HG03060 (cell line): Measurements from ENCODE around the gene ARMC2.
"Not testable (repeated sequence)": the region's sequence is repeated elsewhere in the genome, so short reads cannot be mapped to it uniquely, and the experiment has no call there.

Experiments used
- ATAC-seq: cut with Tn5 transposase; IDR thresholded peaks from one replicate; pipeline ENCODE4 v1.9.1; 2021; ENCODE audit warnings: low read depth, moderate number of reproducible peaks; ENCODE audit not compliant: unreplicated experiment

ARMC2 gene

DNA sequence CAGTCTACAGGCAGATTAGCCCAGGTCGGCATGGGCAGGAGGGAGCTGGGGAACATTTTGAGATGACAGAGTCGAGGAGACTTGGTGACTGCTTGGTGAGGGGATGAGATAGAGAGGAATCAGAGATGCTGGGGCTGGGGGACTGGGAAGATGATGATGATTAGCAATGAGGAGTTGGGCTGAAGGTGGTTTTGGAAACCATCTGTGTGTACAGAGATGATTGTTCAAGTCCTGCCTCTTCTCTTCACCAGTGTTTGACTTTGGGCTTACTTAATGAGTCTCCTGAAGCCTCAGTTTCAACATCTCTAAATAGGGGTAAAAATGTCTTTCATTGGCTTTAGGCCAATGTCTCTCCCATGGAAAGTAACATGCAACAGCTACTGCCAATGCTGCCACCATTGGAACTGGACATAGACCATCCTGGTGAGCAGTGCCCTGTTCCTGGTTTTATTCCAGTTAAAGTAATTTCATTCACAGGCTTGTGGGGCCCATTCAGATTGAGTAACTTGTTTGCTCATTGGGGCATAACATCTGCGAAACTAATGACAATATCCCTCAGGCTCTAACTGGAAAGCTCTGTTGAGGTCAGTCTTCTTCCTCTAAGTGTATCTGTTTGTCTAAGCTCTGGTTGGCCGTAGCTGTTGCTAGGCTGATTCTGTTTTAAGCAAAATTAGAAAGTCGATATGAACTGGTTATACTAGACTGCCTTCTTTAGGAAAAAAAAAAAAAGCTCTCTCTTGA is 99.1 kb downstream of the ARMC2 start:
- no peak for ATAC-seq

DNA sequence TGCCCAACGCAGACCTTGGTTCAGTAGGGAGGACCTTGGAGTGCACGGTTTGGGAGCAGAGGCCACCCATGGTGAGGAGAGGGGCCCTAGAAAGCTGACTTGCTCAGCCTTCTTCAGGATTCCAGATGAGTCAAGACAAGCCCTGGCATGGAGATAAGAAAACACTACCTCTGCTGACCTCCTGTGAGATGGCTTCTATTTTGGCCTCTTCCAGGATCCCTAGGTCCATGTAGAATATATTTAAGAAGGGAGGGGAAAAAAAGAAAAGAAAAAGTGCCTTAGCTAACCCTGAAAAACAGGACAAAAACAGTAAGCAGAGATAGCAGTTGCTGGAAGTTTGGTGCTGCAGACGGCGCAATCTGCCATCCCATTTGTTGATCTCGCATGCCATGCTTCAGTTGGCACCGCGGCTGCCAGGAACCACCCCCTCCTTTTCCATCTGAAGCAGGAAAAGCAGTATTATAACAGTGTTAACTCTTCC is 100.0 kb downstream of the ARMC2 start:
- no peak for ATAC-seq

DNA sequence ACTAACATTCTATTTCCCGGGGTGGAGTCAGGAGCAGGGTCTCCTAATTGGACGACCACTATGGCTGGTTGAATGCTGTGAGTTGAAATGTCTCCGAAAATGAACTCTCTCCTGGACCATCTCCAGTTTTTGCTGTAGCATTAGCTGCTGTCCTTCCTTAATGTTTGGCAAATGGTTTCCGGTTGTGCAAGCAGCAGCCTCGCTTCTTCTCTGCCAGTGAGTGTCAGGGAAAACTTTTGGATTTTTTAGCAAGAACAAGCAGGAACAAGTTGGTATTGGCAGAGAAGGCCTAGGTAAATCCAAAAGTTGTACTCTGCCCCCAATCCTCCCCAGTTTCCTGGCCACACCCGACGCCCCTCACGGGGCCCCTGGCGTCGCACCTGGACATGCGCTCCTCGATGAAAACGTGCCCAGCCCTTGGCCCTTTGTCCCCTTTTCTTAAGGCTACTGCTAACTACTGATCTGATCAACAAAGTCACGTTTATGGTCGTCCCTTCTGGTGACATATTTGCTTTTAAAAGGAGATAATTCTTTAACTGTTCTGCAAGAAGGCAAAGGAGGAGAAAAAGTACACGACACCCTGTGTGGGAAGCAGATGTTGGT is 103.2 kb downstream of the ARMC2 start:
- ATAC-seq, result no peak

DNA sequence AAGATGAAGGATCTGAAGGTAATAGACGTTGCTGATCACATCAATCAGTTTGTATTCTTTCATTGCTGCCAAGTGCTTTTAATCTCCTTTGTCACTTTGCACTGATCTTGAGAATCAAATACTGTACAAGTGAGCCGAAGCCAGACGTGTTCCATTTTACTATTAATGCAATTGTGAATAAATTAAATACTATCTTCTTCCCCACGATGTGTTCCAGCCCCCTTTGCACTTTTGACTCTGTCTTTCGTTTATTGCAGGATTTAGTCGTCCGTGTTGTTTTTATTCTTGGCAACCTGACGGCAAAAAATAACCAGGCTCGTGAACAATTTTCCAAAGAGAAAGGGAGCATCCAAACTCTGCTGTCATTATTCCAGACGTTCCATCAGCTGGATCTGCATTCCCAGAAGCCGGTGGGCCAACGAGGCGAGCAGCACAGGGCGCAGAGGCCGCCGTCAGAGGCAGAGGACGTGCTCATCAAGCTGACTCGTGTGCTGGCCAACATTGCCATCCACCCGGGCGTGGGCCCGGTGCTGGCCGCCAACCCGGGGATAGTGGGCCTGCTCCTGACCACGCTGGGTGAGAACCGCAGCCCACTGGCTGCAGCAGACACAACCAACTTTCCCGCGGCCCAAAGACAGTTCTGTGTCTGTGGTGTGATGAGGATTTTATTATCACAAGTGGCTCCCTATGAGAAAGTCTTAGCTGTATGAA is 104.7 kb downstream of the ARMC2 start:
- no peak for ATAC-seq

DNA sequence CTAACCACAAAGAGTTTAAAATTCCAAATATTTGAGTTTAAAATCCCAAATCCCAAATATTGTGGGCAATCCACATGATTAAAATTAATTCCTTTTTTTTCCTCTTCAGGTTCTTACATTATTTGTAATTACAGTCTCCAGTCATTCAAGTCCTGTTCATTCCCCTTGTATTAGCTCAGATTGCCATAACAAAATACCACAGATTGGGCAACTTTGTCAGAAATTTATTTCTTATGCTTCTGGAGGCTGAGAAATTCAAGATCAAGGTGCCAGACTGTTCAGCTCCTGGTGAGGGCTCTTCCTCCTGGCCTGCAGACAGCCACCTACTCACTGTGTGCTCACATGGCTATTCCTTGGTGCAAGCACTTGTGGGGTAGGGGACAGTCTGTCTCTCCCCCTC is 105.5 kb downstream of the ARMC2 start:
- ATAC-seq, result no peak

DNA sequence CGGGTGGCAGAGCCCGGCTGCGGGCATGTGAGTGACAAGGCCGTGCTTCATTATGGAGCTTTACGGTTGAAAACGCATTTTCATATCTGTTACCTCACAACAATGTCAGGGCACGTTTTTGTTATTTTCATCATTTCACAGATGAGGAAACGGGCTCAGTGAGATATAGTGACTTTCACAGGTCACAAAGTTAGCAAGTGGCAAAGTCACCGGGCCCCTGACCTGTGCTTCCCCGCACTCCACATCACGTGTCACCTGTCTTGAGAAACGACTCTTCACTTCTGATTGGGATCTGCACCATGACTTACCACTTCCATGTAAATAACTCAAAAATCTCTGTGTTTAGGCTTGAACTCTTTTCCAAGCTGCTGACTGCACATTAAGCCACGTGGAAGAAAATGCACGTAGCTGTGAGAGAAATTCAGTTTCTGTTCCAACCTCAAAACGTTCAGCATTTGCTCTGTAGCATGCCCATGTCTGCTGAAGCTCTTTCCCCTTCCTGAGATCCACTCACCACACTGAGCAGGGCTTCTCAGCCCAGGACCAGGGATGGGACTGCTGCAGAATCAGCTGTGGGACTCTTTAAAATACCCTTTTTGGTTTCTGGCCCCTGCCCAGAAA is 107.2 kb downstream of the ARMC2 start:
- ATAC-seq, result no peak

DNA sequence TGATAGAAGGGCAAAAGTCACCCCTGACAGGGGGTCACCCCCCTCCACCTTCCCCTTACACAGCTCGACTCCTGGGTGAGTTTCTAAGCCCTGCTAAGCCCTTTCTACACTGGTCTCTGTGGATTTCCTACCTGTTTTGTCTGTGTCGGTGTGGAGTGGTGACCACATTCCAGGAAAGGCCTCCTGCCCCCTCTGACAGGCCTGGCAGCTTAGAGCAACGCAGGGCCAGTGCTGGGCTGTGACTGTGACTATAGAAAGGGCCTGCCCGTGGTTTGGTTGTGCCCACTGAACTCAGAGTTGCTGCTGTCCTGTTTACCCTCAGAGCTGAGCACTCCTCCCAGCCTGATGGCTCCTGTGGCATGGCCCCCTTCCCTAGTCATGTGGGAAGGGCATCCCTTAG is 109.0 kb downstream of the ARMC2 start:
- ATAC-seq, result no peak

DNA sequence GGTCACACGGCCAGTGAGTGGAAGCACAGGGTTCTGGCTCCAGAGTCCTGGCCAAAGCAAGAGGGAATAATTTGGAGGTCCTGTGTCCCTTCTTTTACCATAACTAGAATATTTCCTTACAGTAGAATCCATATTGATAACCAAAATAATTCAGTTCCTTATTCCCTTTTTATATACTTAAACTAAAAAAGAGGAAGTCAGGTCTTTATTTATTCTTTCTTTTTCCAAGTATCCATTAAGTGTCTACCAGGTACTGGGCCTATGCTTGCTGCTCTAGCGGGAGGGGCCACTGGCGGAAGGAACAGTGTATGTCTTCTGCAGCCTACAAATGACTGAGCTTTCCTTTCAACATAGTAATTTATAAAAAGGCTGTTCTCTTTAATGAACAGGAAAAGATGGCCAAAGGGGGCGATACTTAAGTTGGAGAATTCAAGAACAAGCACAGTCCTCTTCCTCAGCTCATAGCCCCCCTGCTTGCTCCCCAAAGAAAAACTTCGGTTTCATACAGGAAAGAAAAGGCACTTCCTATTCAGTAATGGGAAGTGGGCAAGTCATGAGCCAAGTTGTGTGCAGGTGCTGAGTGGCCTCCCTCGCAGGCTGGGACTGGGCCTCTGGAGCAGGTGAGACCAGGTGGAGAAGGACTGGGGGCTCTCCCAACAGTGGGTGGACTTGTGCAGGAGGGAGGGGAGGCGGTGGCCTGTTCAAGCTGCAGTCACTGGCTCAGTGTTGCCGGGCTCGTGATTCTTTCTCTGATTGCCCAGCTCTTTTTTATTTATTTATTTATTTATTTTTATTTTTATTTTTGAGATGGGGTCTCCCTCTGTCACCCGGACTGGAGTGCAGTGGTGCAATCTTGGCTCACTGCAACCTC is 110.9 kb downstream of the ARMC2 start:
- no peak for ATAC-seq

DNA sequence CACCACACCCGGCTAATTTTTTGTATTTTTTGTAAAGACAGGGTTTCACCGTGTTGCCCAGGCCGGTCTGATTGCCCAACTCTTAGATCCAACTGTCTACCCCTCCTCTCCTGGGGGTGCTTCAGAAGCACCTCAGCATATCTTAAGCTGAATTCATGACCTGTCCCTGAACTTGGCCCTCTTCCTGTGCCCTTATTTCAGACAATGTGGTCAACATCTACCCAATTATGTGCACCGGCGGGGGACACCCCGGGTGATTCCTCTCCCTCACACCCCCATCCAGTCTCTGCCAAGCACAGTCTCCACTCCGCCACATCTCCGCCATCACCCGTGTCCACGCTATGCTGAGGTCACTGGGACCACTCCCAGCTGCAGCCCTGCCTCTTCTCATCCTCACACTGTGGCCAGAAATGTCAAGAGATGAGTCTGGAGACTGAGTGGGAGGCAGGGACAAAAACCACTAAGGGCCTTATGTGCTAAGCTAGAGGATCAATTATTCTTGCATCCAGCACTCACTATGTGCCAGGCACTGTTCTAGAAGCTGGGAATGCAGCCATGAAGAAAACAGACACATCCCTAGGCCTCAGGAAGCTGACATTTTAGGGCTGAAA is 111.9 kb downstream of the ARMC2 start:
- no peak for ATAC-seq

DNA sequence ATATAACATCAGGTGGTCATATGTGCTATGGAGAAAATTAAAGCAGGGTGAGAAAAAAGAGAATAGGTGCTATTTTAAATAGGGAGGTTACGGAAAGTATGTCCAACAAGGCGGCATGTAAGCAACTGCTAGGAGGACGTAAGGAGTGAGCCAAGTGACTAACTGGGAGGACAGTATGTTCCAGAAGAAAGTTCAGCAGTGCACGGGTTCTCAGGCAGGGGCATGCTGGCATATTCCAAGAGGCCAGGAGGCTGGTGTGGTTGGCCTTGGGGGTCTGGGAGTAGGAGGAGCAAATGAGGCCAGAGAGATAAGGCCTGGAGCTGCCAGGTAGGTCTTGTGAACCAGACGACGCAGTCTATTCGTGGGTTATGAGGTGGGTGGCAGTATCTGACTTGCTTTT is 112.4 kb downstream of the ARMC2 start:
- ATAC-seq, result no peak

DNA sequence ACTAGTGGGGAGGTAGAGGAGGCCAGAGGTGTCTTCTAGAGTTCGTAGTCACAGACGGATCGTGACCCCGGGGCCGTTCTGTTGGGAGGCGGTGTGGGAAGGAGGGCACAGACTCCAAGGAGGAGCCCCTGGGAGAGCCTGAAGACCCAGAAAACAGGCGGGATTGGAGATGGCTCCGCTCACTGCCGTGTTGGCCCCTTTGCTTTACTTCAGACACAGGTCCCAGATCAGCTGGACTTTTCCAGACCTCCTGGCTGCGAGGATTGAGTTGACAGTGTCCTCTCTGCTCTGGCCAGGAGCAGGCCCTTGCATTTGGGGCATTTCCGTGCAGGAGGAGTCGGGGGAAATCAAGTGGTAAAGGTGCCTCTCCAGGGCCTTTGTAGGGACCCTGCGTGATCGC is 112.9 kb downstream of the ARMC2 start:
- ATAC-seq, result no peak

DNA sequence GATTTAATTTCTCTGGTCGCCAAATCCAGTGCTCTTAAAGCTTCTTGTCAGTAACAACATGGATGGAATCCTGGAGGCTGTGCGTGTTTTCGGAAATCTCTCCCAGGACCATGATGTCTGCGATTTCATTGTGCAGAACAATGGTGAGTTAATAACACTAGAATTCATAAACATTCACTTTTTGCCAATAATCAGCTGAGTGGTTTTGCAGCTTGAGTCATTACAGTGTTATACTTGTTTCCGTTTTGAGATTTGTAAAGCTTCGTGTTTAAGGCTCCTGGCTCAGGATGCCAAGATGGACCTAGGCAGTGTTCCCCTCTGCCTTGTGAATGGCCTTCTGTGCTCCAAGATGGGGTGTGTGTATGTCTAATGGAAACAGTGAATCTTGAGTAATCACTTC is 113.8 kb downstream of the ARMC2 start:
- no peak for ATAC-seq

DNA sequence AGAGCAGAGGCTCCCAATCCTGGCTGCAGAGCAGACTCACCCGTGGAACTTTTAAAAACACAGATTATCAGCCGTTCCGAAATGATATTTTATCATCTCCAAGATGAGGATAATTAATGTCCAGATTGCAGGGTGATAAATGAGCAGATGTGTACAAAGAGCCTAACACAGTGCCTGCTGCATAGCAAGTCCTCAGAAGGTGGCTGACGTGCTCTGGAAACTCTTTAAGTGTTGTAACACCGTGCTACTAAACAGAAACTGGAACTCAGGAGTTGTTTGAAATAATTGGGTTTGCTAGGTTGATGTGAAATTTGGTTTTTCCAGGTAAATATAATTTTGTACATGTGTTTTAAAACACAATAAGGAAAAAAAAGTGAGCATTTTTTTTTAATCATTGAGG is 118.0 kb downstream of the ARMC2 start:
- no peak for ATAC-seq

DNA sequence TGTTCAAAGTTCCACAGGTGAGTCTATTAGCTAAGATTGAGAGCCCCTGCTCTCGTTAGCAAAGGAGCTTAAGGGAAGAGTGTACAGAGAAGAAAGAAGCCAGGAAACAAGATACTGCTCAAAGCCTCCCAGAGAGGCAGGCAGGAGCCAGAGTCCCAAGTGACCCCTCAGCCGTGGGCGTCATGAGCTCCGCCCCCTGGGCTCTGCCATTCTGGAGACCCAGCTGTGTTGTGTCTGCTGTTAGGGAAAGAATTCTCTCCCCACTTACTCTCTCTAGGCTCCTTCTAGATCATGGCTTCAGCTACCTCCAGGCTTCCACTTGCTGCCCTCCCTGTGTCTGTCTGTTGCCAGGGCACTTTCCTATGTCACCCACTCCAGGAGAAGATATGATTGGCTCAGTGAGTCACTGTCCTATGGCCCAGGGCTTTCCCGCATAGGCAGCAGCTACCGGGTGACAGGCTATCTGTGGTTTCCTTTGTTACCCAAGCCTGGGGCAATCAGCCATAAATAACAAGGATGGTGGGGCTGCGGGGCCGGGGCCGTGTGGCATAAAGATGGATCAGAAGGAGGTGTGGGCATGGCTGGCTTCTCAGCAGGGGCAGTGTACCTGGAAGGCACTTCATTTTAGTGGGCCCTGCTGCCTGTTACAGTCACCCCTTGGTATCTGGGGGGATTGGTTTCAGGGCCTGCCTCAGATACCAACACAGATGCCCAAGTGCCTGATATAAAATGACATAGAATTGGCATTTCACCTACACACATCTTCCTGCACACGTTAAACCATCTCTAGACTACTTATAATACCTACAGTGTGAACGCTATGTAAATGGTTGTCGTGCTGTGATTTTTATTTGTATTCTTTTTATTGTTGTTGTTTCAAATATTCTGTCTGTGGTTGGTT is 118.9 kb downstream of the ARMC2 start:
- ATAC-seq, result no peak

DNA sequence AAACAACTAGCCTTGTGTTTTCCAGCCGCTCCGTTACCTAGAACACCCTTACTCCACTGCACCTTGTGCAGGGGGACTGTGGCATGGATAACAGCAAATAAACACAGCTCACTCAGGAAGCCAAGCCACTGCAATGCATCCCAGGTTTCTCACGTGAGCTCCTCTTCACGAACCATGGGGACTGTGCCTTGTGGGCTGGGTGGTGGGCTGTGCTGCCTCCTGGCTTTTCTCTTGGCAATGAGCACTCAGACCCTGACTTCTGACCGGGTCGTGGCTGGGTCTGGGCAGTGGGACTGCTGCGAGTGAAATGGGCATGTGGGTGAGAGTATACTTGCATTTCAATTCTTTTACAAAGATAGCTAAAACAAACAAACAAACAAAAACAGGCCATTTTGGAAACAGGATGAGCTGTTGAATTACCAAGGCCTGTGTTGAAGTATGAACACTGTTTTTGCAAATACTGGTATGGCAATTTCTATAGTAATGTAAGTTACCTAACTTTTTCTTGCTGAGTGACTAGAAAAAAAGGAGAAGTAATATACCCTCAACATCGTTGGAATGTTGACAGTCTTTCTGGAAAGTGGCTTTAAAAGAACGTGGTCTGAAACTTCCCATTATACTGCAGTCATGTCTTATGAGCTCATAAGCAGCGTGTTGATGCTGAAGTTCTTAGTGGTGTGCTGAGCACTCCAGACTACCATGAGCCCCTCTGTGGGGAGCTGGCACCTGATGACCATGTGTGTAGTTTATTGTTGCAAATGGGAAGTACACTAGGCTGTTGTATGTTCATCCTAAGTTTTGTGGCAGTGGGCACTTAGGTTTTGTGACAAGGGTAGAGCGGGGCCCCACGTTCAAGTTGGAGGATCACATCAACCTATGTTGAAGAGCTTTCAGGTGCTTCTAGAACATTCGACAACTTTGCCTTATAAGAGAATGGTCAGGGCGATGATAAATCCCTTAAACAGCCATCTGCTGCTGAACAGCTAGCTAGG is 120.4 kb downstream of the ARMC2 start:
- no peak for ATAC-seq

DNA sequence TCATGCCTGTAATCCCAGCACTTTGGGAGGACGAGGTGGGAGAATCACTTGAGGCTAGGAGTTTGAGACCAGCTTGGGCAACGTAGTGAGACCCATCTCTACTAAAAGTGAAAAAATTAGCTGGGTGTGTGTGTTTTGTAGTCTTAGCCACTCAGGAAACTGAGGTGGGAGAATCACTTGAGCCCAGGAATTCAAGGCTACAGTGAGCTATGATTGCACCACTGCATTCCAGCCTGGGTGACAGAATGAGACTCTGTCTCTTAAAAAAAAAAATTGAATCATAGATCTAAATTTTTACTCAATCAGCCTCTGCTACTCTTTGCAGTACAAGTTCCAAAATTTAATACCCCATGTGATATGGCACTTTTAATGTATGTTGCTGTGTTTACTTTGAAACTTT is 121.6 kb downstream of the ARMC2 start:
- no peak for ATAC-seq

DNA sequence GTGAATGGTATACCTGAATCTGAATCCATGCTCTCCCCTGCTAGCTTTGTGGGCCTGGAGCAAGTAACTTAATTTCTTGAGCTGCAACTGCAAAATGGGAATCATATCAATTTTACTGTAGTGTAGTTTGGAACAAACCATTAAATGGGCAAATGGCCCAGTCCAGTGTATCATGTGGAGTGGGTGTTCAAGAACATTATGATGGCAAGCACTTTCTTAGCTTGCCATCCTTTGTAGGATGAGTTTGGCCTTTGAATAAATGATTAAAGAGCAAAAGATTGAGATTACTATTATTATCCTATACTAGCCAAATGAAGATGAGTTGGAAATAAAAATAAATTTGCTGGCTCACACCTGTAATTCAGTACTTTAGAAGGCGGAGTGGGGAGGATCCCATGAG is 126.0 kb downstream of the ARMC2 start:
- ATAC-seq, result no peak

DNA sequence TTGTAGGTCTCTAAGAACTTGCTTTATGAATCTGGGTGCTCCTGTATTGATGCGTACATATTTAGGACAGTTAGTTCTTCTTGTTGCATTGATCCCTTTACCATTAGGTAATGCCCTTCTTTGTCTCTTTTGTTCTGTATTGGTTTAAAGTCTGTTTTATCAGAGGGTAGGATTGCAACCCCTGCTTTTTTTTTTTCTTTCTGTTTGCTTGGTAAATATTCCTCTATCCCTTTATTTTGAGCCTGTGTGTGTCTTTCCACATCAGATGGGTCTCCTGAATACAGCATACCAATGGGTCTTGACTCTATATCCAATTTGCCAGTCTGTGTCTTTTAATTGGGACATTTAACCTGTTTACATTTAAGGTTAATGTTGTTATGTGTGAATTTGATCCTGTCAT is 130.4 kb downstream of the ARMC2 start:
- not testable (repeated sequence) for ATAC-seq
